Measurements from ENCODE around the gene DNAJC28.
A peak's percentile ranks its signal among the peaks of the same experiment; 100 is the strongest.
"Not testable (repeated sequence)": the region's sequence is repeated elsewhere in the genome, so short reads cannot be mapped to it uniquely, and the experiment has no call there.

DNAJC28 gene

GRCh38 chr21:33480481-33481103, 10.9 kb downstream of the DNAJC28 start:
- no peak for DNase-seq

DNA sequence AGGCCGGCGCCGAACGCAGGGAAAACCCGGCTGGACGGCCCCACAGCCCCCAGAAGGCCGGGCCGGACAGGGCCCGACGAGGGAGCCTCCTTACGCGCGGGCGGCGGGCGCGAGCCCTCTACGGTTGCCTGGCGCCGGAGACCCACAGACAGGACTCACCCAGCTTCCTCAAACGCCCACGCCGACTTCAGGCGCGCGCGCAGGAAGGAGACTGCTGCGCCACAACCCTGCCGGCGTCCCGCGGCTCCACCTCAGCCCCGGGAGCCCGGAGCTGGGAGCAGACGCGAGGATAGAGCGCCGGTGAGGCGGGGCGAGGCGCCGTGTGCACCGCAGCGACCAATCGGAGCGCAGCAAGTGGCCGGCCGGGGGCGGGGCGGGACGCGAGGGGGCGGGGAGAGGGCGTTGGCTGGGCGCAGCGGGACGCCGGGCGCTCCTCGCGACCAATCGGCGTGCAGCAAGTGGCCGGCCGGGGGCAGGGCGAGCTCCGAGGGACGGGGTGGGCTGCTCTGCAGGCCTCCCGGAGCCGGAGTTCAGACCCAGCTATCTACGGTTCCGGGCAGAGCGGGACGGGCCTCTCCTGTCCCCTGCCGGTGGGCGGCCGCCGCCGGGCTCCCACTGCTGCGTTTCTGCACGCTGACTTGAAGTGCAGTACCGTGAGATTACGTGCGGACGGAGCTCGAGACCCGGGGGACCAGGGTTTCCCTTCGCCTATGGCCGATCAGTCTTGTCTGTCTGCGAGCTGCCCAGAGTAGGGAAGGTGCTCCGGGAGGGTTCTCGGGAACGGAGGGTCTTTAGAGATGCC, 11.6 kb downstream of the DNAJC28 start, which contains the start of gene TMEM50B:
TMEM50B (minus strand) TSS at position 296 of the 802 bp plus-strand sequence. CDS start 11,089 bp downstream, outside the sequence.
- DNase-seq = peak; percentile 99

DNA sequence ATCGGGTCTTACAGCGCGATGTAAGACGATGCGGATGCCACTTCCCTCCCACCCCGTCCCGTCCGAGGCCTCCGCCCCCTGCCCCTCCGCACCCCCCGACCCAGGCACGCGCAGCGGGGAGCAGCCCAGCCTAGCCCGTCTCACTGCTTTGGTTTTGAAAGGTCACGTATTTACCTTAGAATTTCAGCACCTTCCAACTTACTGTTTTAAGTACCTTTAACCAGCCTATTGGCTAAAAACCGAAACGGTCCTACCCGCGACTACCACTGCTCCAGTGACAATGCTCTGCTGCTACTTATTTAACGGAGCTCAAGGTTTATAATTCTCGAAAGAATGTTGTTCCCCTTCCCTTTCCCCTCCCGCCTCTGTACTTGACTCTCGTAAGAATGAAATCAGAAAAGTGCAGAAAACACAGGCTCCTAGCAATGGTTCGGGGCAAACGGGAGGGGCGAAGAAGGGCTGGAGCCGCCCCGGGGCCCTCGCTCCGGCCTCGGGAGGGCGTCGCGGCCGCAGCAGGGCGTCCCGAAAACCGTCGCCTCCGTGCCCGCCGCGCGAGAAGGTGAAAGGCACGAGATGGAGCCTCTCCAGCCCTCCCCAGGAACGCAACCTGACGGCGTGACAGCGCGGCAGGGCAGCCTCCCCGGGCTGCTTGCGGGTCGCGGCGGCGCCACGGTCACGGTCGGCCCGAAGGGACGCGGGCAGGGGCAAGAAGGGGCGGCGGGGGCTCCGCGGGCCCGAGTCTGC, 12.4 kb downstream of the DNAJC28 start:
- DNase-seq = peak; percentile 59

DNA sequence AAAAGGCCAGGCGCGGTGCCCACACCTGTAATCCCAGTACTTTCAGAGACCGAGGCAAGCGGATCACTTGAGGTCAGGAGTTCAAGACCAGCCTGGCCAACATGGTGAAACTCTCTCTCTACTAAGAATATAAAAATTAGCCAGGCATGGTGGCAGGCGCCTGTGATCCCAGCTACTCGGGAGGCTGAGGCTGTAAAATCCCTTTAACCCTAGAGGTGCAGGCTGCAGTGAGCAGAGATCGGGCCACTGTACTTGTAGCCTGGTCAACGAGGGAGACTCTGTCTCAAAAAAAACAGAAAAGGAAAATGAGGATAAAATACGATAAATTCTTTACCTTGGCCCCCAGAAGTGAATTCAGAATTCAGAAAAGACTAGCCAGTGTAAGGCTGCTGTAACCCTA, 13.3 kb downstream of the DNAJC28 start:
- no peak for DNase-seq

DNA sequence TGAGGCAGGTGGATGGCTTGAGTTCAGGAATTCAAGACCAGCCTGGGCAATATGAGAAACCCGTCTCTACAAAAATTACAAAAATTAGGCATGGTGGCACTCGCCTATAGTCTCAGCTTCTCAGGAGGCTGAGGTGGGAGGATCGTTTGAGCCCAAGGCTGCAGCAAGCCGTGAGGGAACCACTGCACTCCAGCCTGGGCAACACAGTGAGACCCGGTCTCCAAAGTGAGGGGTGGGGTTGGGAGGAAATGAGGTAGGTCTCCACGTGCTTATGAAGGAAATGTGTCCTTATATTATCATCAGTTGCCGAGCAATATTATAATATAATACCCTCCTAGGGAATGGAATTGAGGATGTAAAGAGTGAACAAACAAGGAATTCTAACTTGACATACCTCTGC, 14.4 kb downstream of the DNAJC28 start:
- no peak for DNase-seq

DNA sequence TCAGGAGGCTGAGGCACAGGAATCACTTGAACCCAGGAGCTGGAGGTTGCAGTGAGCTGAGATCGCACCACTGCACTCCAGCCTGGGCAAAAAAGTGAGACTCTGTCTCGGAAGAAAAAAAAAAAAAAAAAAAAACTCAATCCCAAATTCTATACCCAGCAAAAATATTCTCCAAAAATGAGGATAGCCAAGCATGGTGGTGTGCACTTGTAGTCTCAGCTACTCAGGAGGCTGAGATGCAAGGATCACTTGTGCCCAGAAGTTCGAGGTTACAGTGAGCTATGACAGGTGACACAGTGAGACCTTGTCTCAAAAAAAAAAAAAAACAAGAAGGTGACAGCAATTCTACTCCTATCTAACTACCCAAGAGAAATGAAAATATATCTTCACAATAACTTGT, 18.2 kb downstream of the DNAJC28 start:
- DNase-seq = no peak

GRCh38 chr21:33470701-33471100, 20.8 kb downstream of the DNAJC28 start:
- DNase-seq = no peak

GRCh38 chr21:33469183-33469582, 22.3 kb downstream of the DNAJC28 start:
- DNase-seq = not testable (repeated sequence)

DNA sequence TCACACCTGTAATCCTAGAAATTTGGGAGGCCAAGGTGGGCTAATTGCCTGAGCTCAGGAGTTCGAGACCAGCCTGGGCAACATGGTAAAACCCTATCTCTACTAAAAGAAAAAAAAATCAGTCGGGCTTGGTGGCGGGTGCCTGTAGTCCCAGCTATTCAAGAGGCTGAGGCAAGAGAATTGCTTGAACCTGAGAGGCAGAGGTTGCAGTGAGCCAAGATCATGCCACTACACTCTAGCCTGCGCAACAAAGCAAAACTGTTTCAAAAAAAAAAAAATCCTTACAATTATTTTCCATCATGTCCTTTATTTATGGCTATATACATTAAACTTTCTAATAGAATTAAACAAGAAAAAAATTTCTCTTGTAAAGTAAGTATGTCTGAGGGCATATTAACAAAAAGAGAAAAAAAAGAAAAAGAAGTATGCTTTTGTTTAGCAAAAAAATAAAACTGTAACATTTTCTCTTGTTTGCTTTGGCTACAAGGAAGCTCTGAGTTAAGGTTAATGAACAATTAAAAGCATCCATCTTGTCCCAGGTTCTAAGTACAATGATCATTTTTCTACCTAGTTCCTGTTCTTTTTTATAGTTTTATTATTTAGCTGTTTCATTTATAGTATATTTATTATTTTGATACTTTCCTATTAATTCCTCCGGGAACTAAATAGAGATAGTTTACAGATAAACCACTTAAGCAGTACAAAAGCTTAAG, 29.8 kb downstream of the DNAJC28 start:
- no peak for DNase-seq

- DNase-seq = no peak
Observed at GRCh38 chr21:33458861-33459260, 32.7 kb downstream of the DNAJC28 start.

GRCh38 chr21:33455686-33456446, 35.6 kb downstream of the DNAJC28 start:
- no peak for DNase-seq

- DNase-seq = no peak
Observed at GRCh38 chr21:33452362-33452761, 39.2 kb downstream of the DNAJC28 start.

- no peak for DNase-seq
Observed at GRCh38 chr21:33451634-33452071, 39.9 kb downstream of the DNAJC28 start.

DNA sequence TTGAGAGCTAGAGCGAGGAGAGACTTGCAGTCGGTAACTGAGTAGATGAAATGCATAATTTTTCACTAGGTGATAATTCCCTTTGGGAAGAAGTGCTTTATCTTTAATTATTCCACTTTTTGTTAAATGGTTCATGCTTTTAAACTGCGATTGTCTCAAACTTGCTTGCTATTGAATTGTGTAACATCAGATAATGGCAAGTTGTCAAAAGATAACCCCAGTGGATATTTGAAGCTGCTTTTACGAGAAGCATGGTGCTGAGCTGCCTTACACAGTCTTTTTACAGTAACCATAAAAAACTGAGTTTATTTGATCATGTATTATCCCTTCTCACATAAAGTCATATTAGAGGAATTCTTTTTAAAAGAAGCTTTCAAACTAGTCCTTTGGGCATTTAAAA, 41.9 kb downstream of the DNAJC28 start:
- DNase-seq = no peak

- DNase-seq = not testable (repeated sequence)
Observed at GRCh38 chr21:33446620-33447019, 44.9 kb downstream of the DNAJC28 start.

- no peak for DNase-seq
Observed at GRCh38 chr21:33444499-33444898, 47.0 kb downstream of the DNAJC28 start.

DNA sequence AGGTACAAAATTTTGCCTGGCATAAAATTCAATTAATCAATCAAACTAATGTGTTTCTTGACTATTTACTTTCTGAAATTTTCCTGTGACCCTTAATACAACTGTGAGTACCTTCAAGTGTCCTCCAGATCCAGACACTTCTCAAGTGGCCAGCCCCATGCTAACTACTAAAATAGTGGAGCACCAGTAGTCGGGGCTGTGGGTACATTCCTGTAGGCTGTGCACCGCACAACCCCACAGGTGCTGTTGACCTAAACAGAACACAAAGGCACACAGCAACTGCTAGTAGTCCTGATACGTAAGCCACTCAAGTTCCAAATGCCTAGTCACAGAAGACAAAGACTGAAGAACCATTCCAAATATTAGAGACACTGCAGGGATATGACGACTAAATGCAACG, 48.3 kb downstream of the DNAJC28 start:
- DNase-seq = no peak

DNA sequence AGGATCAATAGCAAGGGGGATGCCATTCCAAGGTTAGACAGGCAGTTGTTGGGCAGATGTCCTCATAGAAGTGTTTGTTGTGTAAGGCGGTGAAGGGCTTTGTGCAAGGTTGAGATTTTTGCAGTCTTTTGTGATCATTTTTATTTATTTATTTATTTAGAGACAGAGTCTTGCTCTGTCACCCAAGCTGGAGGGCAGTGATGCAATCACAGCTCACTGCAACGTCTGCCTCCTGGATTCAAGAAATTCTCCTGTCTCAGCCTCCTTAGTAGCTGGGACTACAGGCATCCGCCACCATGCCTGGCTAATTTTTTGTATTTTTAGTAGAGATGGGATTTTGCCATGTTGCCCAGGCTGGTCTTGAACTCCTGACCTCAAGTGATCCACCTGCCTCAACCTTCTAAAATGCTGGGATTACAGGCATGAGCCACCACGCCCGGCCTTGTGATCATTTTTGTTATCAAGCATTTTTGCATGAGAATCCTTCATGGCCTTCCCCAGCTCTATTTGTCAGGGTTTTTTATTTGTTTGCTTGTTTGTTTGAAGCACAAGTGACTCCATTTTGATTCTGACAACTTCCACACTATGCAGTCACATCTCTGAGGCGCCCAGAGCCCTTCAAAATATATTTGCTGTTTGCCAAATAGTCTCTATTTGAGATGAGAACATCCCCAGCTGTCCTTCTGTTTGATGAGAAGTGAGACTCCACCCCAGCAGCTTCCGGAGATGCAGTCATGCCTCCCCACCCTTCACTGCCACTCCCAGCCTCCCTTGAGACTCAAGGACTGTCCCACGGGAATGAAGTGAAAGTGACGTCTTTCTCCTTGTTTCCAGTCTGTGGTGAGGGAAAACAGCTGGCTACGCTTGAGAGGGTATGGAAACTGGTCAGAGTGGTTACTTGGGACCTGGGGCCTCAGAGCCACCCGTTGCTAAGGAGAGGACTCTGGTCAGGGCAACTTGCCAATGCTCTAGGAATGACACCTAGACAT, 49.7 kb downstream of the DNAJC28 start:
- no peak for DNase-seq

Data from CD4-positive, alpha-beta T cell treated with Interleukin-17A for 4 hours (primary cell).